NK-92 (cell line): ENCODE measurements around the gene TSPAN3.

Experiments used
- DNase-seq: peaks from one replicate; lab custom pipeline; 2025; ENCODE audit not compliant: unreplicated experiment; lab: John Stamatoyannopoulos, UW

TSPAN3 gene

GRCh38 chr15:77085297-77085696 lies 14.4 kb upstream of the TSPAN3 start:
- DNase-seq, result no peak

GRCh38 chr15:77084436-77084835 lies 13.5 kb upstream of the TSPAN3 start:
- no peak for DNase-seq

GRCh38 chr15:77083381-77084160 lies 12.7 kb upstream of the TSPAN3 start:
- no peak for DNase-seq

DNA sequence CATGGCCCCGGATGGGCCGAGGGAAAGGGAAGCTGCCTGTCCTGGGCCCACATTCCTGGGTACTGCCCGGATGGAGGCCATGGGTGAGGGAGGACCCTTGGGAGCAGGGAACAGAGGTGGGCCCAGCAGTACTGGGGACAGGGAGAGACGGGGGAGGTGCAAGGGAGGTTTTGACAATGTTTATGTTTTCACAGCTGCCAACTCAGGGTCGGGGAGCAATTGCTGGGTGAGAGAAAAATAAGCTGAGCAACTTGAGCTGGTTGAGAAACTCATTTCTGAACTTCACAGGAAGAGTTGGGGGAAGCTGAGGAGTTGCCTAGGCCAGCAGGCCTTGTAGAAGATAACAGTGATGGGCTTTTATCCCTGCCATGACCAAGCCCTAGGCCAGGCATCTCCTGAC lies 11.1 kb upstream of the TSPAN3 start:
- DNase-seq, result no peak

- no peak for DNase-seq
Observed at GRCh38 chr15:77076323-77076915, 5.5 kb upstream of the TSPAN3 start.

DNA sequence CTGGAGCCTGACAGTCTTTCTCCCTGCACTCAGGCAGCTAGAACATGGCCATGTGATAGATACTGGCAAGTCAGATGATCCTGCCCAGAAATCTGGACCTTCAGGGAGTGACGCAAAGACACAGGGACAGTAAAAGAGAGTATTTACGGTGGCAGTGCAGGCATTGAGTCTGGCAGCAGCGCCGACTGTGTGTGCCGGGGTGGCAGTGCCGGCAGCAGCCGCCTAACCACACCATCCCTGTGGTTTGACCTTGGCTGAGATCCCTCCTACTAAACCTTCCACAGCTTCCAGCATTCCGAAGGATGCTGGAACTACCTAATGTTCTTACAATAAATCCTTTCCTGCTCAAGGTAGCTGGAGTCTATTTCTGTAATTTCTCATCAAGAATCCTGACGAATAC lies 4.6 kb upstream of the TSPAN3 start:
- no peak for DNase-seq

DNA sequence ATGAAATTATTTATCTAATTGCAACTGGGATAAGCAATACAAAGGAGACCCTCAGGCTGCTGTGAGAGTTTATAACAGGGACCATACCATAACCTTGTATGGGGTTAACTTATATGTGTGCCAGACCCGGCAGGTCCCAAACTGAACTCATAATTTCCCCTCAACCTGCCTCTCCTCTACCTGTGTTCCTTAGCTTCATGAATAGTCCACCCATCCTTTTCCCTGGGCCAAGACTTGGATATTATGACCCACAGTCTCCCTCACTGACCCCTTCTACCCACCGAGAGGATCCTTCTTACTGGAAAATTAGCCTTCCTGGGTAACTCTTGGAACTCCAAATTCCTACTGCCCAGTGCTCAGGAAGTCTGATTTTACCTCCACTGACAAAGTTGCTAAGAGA lies 3.4 kb upstream of the TSPAN3 start:
- no peak for DNase-seq

DNA sequence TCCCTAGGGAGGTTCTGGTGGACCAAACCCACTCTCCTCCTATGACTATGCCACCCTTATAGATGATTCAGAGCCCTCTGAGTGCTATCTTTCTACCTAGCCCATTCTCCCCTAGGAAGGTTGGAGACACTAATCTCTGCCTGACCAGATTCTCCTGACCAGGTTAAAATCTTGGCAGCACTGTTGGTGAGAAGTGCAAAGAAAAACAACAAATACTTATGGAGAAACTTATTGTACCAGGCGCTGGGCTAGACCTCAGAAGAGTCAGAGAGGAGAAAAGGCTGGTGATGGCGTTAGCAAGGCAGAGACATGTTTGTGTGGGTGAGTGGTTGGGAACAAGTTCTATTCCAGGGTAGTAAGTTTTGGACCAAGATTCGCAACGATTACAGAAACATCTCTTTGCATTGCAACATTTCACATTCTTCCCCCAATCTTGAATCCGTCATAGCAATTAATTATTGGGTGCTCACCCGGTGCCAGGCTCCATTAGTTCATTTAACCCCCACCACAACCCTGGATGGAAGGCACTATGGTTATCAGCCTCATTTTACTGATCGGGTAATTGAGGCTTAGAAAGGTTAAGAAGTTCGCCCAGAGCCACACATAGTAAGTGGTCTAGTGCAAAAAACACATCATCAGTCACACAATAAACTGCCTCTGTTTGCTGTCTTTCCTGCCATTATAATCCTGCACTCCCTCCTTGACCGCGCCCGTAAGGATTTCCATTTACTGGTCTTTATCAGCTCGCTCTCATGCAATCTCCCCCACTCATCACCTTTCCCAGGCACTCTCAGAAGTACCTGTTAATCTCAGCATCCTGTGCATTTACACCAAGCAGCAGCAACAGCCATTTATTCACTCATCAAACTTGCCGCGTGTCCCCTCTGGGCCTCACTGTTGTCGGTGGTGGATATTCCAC lies 655 bp upstream of the TSPAN3 start:
- DNase-seq, result no peak

DNA sequence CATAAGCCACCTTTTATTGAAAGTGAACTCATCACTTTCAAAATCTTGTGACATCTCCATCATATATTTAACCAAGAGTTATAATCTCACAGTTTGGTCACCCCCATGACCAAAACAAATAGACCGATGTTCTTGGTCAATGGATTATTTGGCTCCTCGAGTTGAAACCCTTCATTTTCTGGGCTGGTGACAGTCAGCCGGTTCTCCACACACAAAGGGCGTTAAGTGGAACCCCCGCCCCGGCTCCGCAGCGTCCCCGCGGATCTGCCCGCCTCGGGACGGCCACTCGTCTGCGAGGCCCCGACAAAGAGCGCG lies 772 bp downstream of the TSPAN3 start:
- no peak for DNase-seq

DNA sequence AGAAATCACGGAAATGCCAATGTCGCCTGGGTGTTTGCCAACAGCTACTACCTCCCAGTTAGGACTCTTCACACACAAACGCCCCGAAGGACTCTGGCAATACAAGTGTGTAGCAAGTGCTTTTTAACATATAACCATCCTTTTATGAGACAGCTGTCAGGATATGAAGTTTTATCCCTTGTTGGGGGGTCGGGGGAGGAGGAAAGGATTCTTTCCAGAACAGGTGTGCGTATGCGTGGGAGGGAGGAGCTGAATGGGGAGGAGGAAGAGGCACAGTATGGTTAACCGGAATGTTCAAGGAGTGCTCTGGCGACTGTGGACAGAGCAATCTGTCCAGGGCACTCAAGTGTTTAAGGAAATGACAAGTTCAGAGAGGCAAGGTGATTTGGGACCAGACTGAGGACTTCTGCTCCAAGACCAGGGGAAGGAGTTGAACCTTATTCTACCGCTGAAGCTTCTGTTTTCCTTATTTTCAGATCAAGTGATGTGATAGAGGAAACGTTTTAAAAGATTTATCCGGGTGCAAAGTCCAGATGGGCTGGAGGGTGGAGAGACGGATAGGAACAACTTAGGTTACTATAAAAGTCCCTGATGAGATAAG lies 1.3 kb downstream of the TSPAN3 start:
- DNase-seq, result no peak

- DNase-seq, result no peak
Observed at GRCh38 chr15:77068633-77069032, 2.3 kb downstream of the TSPAN3 start.

GRCh38 chr15:77067691-77068367 lies 3.1 kb downstream of the TSPAN3 start:
- DNase-seq, result no peak

DNA sequence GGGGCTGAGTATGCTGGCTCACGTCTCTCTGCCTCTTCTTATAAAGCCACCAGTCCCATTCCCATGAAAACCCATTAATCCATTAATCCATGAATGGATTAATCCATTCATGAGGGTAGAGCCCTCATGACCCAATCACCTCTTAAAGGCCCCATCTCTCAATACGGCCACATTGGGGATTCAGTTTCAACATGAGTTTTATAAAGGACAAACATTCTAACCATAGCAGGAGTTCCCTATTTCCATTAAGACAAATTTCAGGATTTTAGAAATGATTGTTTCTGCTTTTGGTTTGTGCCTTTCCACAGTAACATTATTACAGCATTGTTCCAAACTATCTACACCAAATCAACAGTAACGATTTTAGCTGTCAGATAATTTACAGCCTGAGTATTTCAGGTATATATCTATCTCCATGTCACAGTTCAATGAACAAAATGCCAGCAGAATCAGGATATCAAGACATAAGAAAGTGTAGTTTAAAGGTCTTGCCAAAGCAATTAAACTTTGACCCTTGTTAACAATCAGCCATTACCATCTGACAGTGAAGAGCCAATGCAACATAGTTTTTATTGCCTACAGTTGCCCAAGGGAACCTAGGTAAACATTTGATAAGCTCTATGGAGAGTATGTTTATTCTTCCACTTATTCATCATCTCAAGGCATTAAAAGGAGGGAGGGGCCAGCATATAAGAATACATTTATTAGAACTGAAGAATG lies 3.8 kb downstream of the TSPAN3 start:
- no peak for DNase-seq

- DNase-seq, result no peak
Observed at GRCh38 chr15:77064539-77065308, 6.2 kb downstream of the TSPAN3 start.

DNA sequence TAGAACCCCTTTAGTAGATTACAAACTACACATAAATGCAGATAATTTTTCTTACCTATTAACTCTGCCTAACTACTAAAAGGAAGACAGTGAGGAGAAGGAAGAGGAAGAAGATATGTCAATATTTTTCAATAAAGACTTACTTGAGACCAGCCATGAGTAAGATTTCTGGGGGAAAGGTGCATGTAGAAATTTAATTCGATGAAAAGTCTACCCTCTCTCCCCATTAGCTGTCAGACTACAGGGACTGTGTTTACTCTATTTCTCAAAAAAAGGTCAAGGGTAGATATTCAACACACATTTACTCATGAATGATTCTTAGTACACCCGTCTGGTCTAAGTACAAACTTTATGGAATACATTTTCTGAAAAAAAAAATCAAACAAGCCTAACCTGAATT lies 6.8 kb downstream of the TSPAN3 start:
- DNase-seq, result no peak

DNA sequence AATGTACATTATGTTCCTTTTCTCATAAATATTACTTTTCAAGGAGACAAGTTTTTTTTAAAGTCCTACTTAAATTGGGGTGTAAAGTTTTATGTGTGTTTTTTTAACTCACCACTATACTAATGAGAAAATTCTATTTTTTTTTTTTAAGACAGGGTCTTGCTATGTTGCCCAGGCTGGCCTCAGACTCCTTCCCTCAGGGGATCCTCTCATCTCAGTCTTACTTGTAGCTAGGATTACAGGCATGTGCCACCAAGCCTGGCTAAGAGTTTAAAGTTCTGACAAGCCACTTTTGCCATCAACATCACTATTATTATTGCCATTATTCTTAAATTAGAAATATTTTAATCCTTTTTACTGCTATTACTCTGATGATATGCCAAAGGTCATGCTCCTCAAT lies 7.7 kb downstream of the TSPAN3 start:
- DNase-seq, result no peak

- DNase-seq, result no peak
Observed at GRCh38 chr15:77060546-77060945, 10.4 kb downstream of the TSPAN3 start.

- no peak for DNase-seq
Observed at GRCh38 chr15:77059786-77060361, 11.0 kb downstream of the TSPAN3 start.

- DNase-seq, result no peak
Observed at GRCh38 chr15:77058468-77058867, 12.4 kb downstream of the TSPAN3 start.
